Jurkat, Clone E6-1 (cell line): ENCODE data around the gene SLC7A14.

Experiments used
- DNase-seq: peaks from one replicate; pipeline ENCODE4 v3.0.0-alpha.2; 2011; ENCODE audit warnings: low read depth, low spot score
- H3K4me3 ChIP-seq: 2 replicates; pipeline ENCODE4 v1.5.1; 2011; ENCODE audit warnings: mild to moderate bottlenecking, low read length, control low read depth, moderate library complexity

SLC7A14 gene

DNA sequence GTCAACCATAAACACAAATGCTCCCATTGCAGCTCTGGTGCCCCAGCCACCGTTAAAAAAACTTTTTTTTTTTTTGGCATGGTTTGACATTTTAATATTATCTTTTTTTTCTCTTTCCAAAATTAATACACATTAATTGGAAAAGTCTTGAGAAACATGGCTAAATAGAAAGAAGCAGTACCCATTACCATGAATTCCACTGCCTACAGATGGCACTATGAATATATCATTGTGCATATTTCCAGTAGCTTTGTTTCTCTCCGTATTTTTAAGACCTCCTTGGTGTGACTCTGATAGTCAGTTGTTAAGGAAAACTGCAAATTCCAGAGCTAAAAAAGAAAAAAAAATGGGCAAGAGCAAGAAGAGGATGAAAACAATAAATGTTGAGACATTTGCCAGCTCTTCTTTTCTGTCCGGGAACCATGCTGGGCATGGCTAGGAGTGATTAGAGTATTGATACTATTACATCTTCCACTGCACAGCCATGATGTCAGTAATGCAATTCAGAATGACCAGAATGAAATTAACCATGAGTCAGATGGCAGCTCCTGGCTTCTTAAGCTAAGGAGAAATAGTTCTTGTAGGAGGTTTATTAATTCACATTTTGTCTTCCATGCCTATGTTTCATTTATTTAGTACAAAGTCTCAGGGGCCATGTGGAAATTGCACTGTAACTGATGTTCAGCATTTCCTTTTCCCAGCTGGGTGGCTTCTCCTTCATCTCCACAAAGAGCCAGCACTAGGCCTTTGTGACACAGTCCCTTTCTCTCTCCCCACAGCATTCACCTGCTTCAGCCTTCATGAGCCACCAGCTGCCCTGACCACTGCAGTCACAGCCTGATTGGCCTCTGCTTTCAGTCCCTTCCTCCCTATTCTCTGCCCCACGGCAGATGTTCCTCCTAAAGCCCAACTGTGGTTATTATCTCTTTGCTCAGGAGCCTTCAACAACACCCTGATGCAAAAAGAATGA lies 31.8 kb downstream of the SLC7A14 start:
- DNase-seq, result no peak
- no peak overlapping the region for H3K4me3 ChIP-seq

DNA sequence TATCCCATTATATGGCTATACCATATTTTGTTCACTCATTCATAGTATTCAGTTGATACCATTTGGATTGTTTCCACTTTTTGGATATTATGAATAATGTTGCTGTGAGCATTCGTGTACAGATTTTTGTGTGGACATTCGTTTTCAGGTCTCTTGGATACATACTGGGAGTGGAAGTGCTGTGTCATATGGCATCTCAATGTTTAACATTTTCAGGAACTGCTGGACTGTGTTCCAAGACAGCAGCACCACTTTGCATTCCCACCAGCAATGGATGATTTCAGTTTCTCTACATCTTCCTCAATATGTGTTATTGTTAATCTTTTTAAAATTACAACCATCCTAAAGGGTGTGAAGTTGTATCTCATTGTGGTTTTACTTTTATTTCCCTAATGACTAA lies 34.6 kb downstream of the SLC7A14 start:
- DNase-seq, result no peak
- H3K4me3 ChIP-seq, result no peak overlapping the region

DNA sequence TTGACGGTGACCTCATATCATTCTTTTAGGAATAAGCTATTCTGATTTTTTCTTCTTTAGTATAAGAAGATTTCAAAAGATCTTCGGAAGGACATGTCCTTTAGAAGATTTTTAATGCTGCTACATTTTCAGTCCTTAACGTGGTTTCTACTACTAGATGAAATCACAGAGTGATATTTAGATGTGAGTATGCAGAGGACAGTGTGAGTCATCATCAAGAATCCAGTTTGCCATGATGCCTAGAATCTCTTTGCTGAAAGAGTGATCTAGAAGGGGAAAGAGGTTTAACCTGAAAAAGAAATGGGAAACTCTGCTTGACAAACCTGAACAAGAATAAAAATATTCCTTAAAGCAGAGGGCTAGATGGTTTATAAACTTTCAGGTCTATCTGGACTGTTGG lies 43.2 kb downstream of the SLC7A14 start:
- DNase-seq, result no peak
- no peak overlapping the region for H3K4me3 ChIP-seq

DNA sequence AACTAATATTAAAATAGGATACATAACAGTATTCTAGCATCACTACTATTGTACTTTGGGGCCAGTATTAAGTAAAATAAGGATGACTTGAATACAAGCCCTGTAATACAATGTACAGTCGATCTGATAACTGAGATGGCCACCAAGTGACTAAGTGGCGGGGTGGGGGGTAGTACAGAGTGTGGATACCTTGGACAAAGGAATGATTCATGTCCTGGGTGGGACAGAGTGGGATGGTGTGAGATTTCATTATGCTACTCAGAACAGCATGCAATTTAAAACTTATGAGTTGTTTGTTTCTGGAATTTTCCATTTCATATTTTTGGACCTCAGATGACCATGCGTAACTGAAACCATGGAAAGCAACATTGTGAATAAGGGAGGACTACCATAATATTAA lies 46.0 kb downstream of the SLC7A14 start:
- no peak for DNase-seq
- H3K4me3 ChIP-seq, result no peak overlapping the region

DNA sequence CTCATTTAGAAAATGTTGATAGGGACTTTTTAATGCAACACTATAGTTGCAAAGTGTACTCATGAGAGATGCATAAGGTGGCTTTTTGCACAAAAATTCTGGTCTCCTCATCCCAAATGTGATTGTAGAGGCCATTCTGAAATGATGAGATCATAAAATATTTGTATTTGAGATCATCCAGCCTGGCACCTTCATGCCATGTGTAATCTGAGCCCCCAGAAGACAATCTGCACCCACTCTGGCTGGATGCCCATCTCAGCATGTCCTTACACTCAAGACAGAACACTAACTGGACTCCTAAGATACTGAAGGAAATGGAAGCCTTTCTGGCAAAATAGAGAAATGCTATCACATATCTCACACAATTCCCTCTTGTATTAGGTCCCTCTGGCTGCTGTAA lies 49.2 kb downstream of the SLC7A14 start:
- H3K4me3 ChIP-seq, result no peak overlapping the region
- DNase-seq, result no peak

DNA sequence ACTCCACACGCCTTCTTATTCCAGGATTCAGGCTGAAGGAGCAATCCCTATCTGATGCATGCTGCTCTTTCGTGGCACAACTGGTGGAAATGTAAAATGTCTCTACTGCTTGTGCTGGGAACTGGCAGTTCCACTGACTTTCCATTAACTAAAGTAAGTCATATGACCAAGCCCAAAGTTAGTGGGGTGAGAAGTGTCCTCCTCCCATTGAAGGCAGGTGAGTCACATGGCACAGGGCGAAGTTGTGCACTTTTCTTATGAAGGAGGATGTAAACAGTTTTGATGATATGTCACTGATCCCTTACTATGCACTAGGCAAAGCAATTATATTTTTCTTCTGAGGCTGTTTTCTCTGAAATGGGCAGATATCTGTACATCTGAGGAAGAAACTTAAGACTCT lies 51.6 kb downstream of the SLC7A14 start:
- H3K4me3 ChIP-seq, result no peak overlapping the region
- no peak for DNase-seq

DNA sequence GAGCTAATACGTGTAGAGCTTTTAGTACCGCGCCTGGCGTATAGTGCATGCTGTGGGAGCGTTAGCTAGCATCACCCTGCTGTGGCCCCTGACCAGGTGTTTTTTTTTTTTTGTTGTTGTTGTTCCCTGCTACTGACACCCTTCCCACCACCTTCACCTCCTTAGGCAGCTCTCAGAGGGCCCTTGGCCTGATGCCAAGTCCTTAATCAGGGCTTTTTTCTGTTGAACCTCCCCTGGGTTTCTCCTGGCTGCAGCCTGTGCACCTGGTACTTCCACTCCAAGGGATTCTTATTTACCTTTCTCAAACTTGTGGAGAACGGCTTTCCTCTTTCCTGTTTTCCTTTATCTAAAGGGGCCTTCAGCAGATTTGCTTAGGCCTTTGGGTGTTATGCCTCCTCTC lies 53.3 kb downstream of the SLC7A14 start:
- H3K4me3 ChIP-seq, result no peak overlapping the region
- no peak for DNase-seq

DNA sequence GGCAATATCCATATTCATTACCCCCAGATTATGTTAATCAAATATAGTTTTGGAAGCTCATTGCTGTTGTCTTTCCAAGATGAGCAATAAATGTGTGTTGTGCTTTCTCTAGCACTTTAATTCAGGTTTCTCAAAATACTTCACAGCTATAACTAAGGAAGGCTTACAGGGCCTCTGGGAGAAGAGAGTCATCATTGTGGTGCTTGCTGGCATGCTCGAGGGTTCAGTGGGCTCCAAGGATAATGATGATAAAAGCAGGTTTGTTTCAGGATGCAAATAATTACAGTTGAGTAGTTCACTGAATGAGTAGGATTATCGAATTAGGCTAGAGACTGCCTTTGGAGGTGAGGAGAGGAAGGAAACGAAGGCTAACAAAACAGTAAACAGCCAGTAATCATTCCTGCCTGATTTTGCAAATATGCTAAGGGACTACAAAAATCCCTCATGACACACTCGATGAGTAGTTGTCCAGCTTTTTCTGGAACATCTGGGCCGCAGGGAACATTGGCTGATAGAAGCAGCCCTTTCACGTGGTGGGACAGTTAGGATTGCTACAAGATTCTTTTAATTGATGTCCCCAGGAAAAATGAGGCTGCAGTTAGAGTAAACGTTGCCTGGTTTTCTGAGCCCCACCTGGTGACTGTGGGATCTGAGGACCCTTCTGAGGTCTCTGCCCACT lies 54.1 kb downstream of the SLC7A14 start:
- DNase-seq, result no peak

DNA sequence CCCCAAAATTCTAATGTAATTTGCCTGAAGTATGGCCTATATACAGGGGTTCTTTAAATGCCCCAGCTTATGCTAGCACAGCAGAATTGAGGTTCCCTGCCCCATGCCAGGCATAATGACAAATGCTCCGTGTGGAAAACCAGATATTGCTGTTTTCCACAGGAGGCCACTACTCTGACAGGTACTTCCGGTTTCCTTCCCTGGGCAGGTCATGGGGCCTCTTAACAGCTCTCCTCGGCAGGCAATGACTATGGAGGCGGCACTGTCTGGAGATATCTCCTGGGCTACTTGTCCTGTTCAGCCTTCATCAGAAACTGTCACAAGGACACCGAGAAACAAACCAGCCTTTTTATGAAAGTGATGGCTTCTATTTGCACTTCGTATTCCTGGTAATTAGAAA lies 54.8 kb downstream of the SLC7A14 start:
- no peak overlapping the region for H3K4me3 ChIP-seq

More for the DNA sequence above, 54.1 kb downstream of the SLC7A14 start:
- H3K4me3 ChIP-seq, result no peak overlapping the region

DNA sequence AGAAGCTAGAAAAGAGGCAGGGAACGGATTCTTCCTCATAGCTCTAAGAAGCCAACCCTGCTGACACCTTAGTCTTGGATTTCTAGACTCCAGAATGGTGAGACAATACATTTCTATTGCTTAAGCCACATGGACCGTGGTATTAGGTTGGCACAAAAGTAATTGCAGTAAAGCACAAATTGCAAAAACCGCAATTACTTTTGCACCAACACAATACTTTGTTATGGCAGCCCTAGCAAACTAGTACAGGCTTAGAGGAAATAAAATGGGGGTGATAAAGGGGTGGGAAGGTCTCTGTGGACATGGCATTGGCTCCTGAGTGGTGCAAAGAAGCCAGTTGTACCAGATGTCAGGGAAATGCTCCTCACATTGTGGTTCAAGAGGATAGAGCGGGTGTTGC lies 56.0 kb downstream of the SLC7A14 start:
- no peak overlapping the region for H3K4me3 ChIP-seq
- DNase-seq, result no peak

More for the DNA sequence above, 54.8 kb downstream of the SLC7A14 start:
- no peak for DNase-seq

DNA sequence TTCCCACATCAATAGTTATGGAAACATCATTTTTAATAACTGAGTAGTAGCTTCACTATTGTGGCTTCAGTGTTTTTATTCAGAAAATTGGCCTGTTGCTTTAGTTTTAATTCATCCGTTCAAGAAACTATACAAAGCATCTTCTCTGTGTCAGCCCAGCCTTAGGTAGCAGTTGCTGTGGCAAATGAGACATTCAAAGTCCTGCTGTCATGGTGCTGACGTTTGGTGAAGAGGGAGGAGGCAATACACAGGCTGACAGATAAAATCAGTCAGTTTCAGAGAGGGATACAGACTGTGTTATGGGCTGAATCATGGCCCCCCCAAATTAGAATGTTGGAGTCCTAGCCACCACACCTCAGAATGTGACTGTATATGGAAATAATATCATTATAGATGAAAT lies 56.5 kb downstream of the SLC7A14 start:
- DNase-seq, result no peak

DNA sequence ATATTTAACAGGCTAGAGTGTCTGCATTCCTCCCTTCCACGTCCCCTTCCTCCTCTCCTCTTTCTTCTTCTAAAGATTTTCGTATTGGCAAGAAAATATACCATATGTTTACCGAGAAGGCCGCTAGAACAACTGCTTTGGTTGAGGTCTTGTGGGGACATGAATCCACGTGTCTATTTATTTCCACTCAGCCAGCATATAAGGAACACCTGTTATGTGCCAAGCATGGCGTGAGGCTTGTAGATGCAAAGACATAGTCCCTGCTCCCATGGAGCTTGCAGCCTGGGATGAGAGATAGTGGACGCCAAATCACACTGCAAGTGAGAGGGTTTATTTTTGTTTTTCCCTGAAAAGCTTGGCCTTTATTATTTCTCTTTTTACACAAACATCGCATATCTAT lies 57.1 kb downstream of the SLC7A14 start:
- DNase-seq, result no peak
- H3K4me3 ChIP-seq, result no peak overlapping the region

More for the DNA sequence above, 56.5 kb downstream of the SLC7A14 start:
- H3K4me3 ChIP-seq, result no peak overlapping the region

DNA sequence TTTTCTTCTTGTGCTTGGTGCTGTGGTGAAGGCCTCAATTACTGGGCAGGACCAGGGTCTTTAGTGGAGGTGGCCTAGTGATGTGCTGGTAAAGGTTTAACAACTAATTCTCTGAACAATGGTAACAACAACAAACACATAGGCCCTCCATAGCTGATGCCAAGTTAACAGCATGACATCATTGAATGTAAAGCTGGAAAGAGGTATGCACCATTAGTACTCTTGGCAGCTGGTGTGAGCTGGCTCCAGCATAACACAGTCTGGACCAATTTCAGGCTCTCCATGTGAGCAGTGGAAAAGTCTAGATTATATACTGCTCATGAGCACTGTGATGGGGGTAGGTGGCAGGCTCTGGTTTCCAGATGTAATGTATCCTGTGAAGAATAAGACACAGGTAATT lies 61.8 kb downstream of the SLC7A14 start:
- no peak for DNase-seq
- H3K4me3 ChIP-seq, result no peak overlapping the region

DNA sequence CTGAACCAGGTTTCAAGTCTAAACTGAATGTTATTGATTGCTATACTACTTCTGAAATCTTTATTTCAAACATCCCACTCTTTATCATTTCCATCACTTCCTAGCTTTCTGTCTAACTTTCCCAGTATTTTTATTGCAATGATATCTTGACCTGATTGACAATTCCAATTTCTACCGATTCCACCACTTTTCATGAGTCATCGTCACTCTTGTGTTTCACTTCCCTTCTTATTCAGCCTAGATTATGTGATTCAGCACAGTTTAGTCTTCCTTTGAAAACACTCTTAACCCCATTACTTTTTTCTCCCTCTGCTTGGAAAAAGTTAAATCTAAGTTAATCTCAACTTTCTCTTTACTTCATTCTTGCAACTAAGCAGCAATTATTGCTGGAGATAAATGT lies 62.6 kb downstream of the SLC7A14 start:
- no peak overlapping the region for H3K4me3 ChIP-seq
- no peak for DNase-seq

DNA sequence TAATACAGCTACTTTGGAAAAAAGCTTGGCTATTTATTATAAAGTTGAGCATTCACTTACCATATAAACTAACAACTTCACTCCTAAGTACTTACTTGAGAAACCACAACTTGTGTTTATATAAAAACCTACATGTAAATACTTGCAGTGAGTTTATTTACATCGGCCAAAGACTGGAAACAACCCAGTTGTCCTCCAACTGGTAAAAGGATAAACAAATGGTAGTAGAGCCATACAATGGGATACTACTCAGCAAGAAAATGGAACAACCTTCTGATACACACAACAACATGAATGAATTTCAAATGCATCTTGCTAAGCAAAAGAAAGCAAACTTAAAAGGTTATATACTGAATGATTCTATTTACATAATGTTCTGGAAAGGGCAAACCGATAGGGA lies 63.7 kb downstream of the SLC7A14 start:
- no peak overlapping the region for H3K4me3 ChIP-seq
- DNase-seq, result no peak

DNA sequence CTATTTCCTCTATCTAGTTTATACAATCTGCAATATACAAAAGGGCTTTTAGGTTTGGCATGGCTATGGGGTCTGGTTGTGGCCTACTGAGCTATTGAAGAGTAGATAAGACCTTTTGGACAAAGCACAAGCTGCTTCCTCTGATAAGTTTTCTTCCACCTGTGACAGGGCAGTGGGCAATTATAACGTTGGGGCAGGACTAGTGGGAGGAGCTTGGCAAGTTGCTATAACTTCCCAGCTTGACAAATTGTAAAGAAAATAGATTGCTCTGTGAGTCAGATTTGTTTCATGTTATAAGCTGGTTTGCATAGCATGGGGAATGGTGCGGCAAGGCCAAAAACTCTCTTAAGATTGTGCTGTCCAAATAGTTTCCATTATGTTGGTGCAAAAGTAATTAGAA lies 64.9 kb downstream of the SLC7A14 start:
- peak; percentile 9 for DNase-seq
- H3K4me3 ChIP-seq, result no peak overlapping the region

DNA sequence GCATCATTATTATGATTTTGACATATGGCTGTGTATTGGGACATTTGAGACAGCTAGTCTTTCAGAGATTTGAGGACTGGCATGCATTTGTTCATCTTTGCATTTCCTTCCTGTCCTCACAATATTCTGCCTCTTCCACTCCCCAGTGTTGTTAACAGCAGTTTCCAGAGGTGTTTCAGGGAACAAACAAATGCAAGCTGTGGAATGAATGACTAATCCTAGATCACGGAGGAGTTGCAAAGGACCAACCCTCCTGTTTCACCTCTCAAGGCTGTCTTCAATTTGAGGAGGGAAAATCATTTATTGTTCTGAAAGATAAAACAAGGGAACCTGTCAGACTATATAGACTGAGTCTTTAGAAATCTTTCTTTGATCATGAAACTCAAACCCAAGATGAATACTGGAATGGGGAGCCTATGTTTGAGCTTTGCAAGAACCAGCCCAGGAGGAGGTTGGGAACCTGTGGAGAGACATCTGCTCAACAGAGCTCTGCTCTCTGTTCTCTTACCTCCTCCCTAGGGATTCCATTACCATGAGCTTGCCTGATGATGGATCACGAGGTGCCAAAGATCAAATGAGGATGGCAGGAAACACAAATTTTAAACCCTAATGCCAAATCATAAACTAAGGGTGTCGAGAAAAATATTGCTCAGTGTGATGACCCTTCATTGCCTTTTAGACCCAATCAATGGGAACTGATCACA lies 68.5 kb downstream of the SLC7A14 start:
- DNase-seq, result no peak
- H3K4me3 ChIP-seq, result no peak overlapping the region

DNA sequence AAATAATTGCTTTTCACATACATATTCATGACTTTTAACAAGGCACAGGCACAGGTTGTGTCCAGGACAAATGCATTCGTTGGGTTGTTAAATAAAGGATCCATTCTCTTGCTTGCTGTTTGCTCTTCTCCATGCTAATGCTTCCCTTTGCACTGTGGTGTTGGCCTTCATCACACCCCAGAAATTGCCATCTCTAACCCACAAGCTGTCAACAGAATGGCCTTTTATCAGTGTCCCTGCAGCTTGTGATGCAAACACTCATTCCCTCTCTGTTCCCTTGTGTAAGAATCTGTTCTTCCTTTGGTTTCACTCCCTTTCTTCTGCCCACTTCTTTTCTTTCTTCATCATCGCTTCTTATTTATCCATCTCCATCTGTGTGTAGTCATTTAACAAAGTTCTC lies 72.2 kb downstream of the SLC7A14 start:
- H3K4me3 ChIP-seq, result no peak overlapping the region
- DNase-seq, result no peak

DNA sequence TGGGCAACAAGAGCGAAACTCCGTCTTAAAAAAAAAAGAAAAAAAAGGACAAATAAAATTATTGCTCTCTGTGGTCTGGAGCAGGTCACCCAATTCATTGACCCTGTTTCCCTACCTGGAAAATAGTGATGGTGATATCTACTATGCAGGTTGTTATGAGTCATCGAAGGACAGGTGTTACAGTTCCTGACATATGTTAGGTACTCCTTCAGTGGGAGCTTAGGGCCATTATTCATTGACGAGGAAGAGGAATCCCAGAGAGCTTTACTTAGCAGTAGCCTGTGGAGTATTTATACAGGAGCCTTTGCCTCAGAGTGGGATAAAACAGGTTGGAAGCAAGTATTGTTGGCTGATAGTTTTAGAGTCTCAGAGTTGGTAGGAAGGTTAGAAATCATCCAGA lies 74.5 kb downstream of the SLC7A14 start:
- no peak for DNase-seq

DNA sequence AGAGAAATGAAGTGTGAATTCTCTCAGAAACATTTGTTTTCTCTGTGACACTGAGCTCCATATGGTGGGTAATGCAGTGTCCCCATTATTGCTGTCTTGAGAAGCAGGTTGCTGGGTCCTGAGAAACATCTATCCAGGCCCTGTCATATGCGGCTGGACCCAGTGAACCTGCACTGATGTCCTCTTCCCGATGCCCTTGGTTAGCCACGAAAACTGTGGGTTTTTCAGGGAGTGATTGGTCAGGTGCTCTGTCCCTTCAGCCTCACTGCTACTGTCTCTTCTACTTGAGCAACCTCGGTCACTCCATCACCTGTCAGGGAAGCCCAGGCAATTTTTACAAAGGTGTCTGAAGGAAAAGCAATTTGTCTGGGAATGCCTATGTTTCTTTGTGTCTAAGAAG lies 77.0 kb downstream of the SLC7A14 start:
- DNase-seq, result no peak

More for the DNA sequence above, 74.5 kb downstream of the SLC7A14 start:
- H3K4me3 ChIP-seq, result no peak overlapping the region

More for the DNA sequence above, 77.0 kb downstream of the SLC7A14 start:
- no peak overlapping the region for H3K4me3 ChIP-seq
